Iris pigment epithelial cell (primary cell): ENCODE data around the gene DLG2.
A peak's percentile ranks its signal among the peaks of the same experiment; 100 is the strongest.
"Not testable (repeated sequence)": the region's sequence is repeated elsewhere in the genome, so short reads cannot be mapped to it uniquely, and the experiment has no call there.

Experiments used
- DNase-seq: peaks from one replicate; pipeline ENCODE4 v3.0.0-alpha.2; 2011; ENCODE audit warnings: low read depth

The DLG2 gene

GRCh38 chr11:83459798-83460197 is 2167.3 kb downstream of the DLG2 start:
- peak; percentile 36 for DNase-seq

GRCh38 chr11:83456566-83456965 is 2170.6 kb downstream of the DLG2 start:
- DNase-seq = no peak

GRCh38 chr11:83456075-83456474 is 2171.1 kb downstream of the DLG2 start:
- no peak for DNase-seq

- DNase-seq = no peak
Observed at GRCh38 chr11:83455356-83455755, 2171.8 kb downstream of the DLG2 start.

GRCh38 chr11:83454674-83455073 is 2172.5 kb downstream of the DLG2 start:
- no peak for DNase-seq

GRCh38 chr11:83449338-83449913 is 2177.7 kb downstream of the DLG2 start:
- DNase-seq = peak; percentile 19

- DNase-seq = no peak
Observed at GRCh38 chr11:83448686-83449085, 2178.5 kb downstream of the DLG2 start.

GRCh38 chr11:83443880-83444279 is 2183.3 kb downstream of the DLG2 start:
- DNase-seq = not testable (repeated sequence)

GRCh38 chr11:83441601-83442000 is 2185.5 kb downstream of the DLG2 start:
- no peak for DNase-seq

GRCh38 chr11:83441171-83441570 is 2186.0 kb downstream of the DLG2 start:
- no peak for DNase-seq

- no peak for DNase-seq
Observed at GRCh38 chr11:83438438-83438837, 2188.7 kb downstream of the DLG2 start.

GRCh38 chr11:83437939-83438338 is 2189.2 kb downstream of the DLG2 start:
- no peak for DNase-seq

GRCh38 chr11:83436855-83437254 is 2190.3 kb downstream of the DLG2 start:
- DNase-seq = no peak

- not testable (repeated sequence) for DNase-seq
Observed at GRCh38 chr11:83434812-83435211, 2192.3 kb downstream of the DLG2 start.

- DNase-seq = no peak
Observed at GRCh38 chr11:83427943-83428342, 2199.2 kb downstream of the DLG2 start.

- no peak for DNase-seq
Observed at GRCh38 chr11:83427501-83427900, 2199.6 kb downstream of the DLG2 start.

GRCh38 chr11:83425137-83425466 is 2202.0 kb downstream of the DLG2 start:
- DNase-seq = no peak

GRCh38 chr11:83424376-83425136 is 2202.6 kb downstream of the DLG2 start:
- no peak for DNase-seq

- not testable (repeated sequence) for DNase-seq
Observed at GRCh38 chr11:83422641-83423040, 2204.5 kb downstream of the DLG2 start.

GRCh38 chr11:83410605-83411565 is 2216.3 kb downstream of the DLG2 start:
- no peak for DNase-seq

GRCh38 chr11:83409891-83410290 is 2217.3 kb downstream of the DLG2 start:
- no peak for DNase-seq

- DNase-seq = no peak
Observed at GRCh38 chr11:83409476-83409875, 2217.7 kb downstream of the DLG2 start.

- no peak for DNase-seq
Observed at GRCh38 chr11:83408946-83409345, 2218.2 kb downstream of the DLG2 start.
